Activated CD8-positive, alpha-beta memory T cell treated with anti-CD3 and anti-CD28 coated beads, Interleukin-2, amount 50 U/mL, for 48 hours (primary cell): ENCODE results near the gene SMARCAL1.
A peak's percentile ranks its signal among the peaks of the same experiment; 100 is the strongest.
"Not testable (repeated sequence)": the region's sequence is repeated elsewhere in the genome, so short reads cannot be mapped to it uniquely, and the experiment has no call there.

Source experiments
- DNase-seq: peaks from one replicate; pipeline ENCODE4 v3.0.0-alpha.2; 2020

Gene SMARCAL1

GRCh38 chr2:216503159-216503629 lies 90.9 kb downstream of the SMARCAL1 start:
- DNase-seq, result peak; percentile 56

- no peak for DNase-seq
These were observed 91.6 kb downstream of the SMARCAL1 start for GRCh38 chr2:216503697-216504375.

DNA sequence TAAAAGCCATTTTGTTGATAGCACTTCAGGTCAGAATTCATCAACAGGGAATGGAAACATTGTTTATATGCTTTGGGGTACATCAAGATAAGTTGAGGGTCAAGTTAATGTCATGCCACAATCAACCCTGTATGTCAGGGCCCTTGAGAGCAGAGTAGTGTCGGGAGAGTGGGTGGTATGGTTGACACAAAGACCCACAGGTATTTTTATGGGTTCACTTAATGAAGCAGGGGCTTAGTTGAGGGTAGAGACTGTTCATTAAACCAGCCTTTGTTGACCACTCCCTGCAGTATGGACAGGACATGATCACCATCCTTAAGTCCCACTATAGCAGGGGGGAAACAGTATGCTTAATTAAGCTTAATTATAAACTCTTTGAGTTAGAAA lies 92.1 kb downstream of the SMARCAL1 start:
- no peak for DNase-seq

DNA sequence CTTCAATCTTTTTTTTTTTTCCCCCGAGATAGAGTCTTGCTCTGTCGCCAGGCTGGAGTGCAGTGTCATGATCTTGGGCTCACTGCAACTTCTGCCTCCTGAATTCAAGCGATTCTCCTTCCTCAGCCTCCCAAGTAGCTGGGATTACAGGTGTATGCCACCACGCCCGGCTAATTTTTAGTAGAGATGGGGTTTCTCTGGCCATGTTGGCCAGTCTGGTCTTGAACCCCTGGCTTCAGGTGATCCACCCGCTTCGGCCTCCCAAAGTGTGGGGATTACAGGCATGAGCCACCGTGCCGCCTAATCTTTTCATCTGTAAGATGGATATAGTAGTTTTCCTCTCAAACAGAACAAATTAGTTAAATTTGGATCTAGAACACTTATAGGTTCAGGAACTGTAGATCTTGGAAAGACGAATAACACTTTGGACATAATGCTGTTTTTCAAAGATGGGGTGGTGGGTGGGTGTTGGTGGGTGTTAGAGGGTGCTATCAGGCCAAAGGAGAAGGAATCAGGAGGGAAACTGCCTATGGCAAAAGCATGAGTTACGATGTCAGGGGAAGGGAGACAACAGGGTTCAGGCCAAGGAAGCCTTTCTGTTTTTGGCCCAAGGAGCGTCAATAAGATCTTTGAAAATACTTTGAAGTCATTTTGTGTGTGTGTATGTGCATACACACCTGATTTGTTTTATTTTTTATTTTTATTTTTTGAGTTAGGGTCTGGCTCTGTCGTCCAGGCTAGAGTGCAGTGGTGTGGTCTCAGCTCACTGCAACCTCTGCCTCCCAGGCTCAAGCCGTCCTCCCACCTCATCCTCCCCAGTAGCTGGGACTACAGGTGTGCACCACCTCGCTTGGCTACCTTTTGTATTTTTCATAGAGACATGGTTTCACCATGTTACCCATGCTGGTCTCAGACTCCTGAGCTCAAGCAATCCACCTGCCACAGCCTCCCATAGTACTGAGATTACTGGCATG lies 93.1 kb downstream of the SMARCAL1 start:
- DNase-seq, result peak; percentile 59

DNA sequence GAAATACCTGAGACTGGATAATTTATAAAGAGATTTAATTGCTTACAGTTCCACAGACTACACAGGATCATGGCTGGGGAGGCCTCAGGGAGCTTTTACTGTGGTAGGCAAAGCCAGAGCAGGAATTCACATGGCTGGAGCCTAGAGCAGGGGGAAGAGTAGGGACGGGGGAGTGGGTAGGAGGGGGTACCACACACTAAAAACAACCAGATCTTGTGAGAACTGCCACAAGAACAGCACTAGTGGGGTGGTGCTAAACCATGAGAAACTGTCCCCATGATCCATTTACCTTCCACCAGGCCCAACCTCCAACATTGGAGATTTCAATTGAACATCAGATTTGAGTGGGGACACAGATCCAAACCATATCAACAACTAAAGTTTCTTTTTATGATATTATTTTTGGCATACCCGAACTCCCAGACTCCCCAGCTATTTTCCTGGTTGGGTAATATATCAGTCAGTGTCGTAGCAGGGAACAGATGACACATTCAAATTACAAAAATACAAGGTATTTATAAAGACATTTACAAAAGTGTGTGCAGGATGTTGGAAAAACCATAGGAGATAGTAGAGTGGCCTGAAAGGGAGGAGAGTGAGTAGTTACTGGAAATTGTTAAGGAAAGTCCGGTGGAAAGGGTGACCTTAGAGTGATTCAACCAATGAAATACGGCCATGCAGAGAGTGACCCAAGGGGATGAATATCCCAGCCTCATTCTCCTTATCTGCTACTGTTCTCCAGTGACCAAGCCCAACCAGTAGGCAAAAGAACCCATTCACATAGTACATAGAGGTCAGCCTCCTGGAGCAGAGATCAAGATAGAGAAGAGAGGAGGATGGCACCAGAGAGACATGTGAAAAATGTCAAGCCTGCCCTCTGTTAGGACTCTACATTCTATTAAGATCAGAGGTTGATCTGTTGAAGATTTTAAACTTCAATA lies 95.2 kb downstream of the SMARCAL1 start:
- peak; percentile 61 for DNase-seq

GRCh38 chr2:216508229-216508628 lies 95.9 kb downstream of the SMARCAL1 start:
- DNase-seq, result no peak

GRCh38 chr2:216516730-216517350 lies 104.6 kb downstream of the SMARCAL1 start:
- no peak for DNase-seq

DNA sequence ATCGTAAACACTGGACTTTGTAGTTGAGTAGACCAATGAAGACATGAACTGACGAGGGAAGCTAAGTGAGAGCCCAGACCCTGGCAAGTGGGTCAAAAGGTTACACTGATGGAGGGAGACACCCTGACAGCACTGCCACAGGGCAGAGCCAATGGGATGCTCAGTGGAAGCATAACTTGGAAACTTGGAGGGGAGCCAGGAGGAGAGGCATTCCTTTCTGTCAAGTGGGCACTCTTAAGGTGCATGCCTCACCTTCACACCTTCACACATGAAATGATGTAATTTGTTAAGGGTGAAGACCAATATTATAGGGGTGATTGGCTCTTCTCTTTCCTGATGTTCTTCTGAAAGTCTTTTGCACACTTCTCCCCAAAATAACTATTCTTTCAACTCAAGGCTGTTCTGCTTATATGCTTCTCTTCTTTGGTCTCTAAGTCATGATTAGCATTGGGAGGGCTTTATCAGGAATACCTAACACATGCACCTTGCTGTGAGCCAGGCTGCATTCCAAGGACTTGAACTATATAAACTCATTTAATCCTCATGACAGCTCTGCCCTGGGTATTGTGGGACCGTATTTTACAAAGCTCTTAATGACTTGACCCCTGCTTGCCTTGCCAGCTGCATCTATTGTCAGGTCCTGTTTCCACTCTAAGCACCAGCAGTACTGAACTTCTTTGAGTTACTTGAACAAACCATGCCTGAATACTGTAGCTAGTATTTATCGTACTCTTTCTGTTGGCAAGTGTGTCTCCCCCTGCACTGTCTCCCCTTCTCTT lies 105.4 kb downstream of the SMARCAL1 start:
- no peak for DNase-seq

DNA sequence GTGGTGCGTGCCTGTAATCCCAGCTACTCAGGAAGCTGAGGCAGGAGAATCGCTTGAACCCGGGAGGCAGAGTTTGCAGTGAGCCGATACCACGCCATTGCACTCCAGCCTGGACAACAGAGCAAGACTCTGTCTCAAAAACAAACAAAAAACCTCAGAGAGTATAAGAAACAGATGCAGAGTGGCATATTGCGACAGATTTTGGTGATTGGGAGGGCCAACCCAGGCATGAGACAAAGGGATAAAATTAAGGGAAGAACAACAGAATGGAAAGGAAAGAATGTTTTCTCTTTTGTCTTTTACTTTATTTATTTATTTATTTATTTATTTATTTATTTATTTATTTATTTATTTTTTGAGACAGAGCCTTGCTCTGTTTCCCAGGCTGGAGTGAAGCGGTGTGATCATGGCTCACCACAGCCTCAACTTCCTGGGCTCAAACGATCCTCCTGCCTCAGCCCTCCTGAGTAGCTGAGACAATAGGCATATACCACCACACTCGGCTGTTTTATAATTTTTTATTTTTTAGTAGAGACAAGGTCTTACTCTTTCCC lies 106.4 kb downstream of the SMARCAL1 start:
- DNase-seq, result not testable (repeated sequence)

DNA sequence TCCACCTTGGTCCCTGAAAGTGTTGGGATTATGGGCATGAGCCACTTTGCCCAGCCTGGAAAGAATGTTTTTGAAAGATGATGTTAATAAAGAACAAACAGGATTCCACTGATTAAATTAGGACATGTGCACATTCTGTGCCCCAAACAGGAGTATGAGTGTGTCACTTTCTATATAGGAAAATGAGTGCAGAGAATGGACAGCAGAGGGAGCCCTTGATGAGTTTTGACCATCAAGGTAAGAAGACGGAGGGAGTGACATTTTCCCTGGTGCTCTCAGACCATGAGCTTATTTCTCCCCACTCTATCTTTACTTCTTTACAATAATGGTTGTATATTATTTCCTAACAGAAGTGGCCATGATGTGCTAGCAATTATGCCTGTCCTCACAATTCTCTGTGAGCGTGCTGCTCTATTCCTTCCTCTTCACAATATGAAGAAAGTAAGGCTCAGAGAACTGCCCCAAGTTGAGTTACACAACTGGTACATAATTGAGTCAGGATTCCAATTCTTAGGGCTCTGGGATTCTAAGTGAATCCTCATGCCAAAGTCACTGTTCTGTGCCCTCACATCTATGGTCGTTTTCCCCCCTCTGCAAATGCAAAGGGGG lies 107.0 kb downstream of the SMARCAL1 start:
- DNase-seq, result no peak

DNA sequence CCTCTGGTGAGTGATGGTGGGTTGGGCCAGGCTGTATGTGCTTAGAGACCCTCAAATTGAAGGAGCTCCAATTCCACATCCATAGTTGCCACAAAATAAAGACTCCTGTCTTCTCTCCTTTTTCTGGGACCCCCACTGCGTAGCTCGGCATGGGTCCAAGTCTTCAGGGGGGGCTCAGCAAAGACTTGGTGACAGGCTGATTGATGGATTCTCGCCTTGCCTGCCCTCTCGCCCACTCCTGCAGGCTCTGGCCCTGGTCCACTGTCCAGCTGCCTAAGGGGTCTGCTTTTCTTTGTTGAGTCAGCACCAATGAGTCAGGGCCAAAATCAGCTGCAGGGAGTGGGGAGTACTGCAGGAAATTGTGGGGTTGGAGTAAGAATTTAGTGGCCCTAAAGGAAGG lies 107.8 kb downstream of the SMARCAL1 start:
- DNase-seq, result no peak

GRCh38 chr2:216522892-216523502 lies 110.7 kb downstream of the SMARCAL1 start:
- DNase-seq, result no peak

DNA sequence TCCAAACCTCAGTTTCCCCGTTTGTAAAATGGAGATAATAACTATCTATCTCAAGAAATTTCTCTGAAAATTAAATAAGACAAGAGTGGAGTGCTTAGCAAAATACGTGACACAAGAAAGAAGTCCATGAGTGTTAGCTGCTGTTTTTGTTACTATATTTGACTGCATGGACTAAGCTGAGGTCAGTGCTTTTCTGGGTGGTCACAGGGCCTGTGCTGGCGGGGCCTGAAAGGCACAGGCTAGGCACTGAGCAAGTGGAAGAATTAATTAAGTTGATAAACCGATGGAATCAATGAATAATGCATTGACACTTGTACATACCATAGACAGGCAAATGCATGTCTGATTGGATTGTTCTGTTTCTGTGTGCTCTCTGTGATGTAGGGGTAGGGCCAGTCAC lies 113.7 kb downstream of the SMARCAL1 start:
- DNase-seq, result no peak

DNA sequence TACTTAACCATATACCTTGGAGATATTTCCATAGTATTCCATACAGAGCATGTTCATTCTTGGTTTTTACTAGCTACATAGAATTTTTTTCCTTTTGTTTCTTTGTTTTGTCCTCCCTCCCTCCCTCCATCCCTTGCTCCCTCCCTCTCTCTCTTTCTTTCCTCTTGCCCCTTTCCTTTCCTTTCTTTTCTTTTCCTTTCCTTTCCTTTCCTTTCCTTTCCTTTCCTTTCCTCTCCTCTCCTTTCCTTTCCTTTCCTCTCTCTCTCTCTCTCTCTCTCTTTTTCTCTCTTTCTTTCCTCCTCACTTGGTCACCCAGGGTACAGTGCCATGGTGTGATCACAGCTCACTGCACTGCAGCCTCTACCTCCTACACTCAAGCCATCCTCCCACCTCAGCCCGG lies 114.7 kb downstream of the SMARCAL1 start:
- DNase-seq, result no peak

- no peak for DNase-seq
These were observed 115.3 kb downstream of the SMARCAL1 start for GRCh38 chr2:216527600-216527999.

GRCh38 chr2:216532562-216532961 lies 120.3 kb downstream of the SMARCAL1 start:
- no peak for DNase-seq
